GM21423 (cell line): Measurements from ENCODE around the gene RNU2-63P.
"Not testable (repeated sequence)": the region's sequence is repeated elsewhere in the genome, so short reads cannot be mapped to it uniquely, and the experiment has no call there.

Experiments
- ATAC-seq: cut with Tn5 transposase; IDR thresholded peaks from one replicate; pipeline ENCODE4 v1.9.1; 2021; ENCODE audit warnings: mild to moderate bottlenecking, moderate library complexity; ENCODE audit not compliant: unreplicated experiment

The RNU2-63P gene

DNA sequence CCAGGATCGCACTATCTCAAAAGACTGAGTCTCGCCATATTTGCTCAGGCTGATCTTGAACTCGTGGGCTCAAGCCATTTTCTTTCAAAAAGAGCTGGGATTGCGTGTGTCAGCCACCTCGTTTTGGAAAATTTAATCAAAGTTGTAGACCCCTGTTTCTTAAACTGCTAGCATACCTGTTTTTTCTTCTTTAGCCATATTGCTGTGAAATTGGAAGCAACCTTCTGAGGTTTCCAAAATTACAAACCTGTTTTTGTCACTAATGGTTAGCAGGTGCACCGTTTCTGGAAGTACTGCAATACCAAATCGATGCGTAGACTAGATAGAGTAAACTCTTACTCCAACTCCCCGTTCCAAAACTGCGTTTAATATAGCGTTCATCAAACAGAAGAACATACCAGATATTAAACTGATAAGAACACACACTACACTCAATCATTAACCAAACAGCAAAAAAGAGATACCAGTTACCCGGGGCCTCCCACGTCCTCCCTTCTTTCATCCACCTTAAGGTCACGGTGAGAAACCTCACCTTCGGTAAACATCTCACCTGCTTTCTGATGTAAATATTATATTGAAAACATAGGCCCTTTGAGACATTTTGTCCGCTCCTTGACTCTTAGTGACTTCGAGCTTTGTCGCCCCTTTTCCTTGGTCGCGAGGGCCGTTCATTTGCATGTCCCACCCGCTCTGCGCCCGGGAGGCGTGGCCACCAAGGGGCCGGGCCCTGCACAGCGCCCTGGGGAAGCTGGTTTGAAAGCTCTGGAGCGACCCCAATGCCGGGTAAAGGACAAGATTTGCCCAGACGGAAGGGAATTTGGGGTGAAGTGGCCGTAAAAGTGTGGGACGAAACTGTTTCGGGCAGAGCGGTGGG is at the start of gene RNU2-63P:
Gene RNU2-63P, minus strand, starts transcription at position 462 of the 874 bp plus-strand sequence.
- peak; percentile 84 for ATAC-seq

DNA sequence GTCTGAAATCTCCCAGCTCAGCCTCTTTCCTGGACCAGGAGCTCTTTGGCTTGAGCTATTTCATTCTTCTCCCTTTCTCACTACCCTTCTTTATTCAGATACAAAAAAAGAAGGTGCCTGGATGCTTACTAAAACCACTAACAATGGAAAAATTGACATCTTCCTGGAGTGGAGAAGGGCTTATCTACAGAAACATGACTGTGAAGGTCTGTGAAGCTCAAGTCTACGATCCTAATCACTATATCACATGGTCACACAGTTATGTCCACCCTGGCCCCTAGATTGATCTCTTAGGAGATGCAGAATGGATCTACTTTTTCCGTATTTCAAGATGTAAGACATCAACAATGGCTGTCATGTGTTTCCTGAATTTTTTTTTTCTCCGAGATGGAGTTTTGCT is 44.9 kb upstream of the RNU2-63P start:
- ATAC-seq: no peak

DNA sequence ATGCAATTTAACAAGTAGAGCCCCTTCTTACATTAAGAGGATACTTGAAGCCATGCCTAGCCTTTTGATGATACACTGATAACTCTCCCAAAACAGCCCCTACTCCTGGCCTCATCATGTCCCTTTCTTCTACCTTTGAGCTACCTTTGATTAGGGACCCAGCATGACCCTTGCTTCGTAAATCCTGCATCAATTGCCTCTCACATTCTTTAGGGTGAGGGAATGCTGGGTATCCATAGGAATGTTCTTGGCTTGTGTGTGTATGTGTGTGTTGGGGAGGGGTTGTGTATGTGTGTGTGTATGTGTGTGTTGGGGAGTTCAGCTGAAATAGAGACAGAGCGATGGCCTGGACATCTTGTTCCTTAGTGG is 44.5 kb upstream of the RNU2-63P start:
- ATAC-seq: no peak

DNA sequence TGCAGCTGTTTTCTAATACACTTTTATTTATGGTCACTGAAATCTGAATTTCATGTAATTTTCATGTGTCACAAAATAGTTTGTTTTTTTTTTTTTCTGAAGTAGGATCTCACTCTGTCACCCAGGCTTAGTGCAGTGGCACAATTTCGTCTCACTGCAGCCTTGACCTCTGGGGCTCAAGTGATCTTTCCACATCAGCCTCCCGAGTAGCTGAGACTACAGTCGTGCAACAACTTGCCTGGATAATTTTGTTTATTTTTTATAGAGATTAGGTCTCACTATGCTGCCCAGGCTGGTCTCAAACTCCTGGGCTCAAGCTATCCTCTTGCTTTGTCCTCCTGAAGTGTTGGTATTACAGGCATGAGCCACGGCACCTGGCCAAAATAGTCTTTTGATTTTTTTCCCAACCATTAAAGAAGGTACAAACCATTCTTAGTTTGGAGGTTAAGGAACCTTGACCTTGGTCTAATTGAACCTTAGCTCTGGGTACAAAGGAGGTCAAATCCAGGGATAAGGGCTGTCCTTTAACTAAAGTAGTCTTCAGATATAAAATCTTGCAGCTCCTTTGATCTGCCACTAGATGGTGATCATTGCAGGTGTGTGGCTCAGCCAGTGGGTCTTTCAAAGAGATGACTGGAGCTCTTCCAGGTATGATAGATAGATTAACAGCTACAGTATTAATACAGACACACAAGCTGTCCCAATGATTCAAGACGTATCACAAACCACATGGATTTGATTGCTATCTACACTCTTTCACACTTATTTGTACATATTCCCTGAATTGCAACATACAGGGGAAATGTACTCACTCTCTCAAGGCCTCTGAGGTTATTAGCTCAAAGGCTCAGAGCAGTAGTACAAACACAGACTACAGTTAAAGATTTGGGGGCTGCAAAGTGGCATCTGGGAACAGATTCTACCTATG is 43.9 kb upstream of the RNU2-63P start:
- ATAC-seq: no peak

DNA sequence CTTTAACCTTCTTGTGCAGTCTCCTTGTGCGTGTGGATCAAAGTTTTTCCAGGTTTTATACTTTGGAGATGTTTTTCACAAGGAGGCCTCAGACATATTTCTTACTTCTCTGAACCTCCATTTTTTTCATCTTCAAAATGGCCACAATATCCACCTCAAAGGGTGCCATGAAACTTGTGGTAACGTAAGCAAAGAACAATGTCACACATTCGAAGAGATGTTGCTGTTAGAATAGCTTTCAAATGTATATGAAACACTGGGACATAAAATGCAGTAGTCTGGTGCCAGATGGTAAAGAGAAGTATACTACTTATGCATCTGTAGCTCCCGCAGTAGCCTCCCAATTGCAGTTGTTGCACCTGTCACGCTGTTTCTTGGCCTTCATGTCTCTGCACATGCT is 41.8 kb upstream of the RNU2-63P start:
- ATAC-seq: no peak

DNA sequence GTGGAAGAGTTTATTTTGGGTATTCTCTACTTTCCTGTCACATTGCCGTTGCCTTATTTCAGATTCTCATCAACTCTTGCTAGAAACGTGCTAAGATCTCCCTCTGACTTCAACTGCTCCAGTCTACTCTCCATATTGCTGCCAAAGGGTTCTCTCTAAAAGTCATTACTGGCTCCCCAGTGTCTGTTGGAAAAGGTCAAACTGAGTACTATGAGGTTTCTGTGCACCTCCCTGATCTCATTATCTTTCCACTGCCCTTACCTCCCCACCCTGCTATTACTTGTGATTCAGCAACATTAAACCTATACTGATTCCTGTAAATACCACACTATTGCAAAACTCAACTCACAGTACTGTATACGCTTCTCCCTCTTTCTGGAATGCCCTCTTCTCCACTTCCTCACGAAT is 41.1 kb upstream of the RNU2-63P start:
- no peak for ATAC-seq

DNA sequence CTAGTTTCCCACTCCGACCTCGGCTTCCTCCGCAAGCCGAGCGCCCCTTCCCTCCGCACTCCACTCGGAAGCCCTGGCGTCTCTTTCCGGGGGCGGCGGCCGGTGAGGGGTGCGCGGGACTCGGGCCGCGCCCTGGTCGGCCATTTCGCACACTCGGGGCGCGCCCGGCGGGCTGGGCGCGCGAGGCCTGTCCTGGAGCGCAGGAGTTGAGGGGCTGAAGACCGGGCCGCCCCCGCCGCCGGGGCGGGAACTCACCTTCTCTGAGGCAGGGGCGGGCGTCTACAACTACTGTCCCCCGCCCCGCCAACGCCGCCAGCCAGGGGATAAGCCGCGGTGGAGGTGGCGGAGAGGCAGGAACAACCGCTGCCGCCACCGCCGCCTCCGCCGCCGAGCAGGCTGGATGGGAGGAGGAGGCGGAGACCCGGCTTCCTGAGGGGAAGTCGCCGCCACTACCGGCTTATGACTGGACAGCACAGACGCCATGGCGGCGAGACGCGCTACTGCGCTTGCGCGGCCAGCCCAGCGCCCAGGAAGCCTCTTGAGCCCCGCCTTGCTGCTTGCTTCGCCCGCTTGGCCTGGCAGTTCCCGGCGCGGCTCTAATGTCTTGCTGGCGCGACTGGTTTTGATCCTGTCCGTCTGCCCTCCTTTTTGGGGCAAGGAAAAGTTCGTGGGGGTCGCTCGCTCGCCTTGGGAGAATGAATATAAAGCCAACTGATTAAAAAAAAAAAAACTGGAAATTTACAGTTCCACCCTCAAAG is 39.2 kb upstream of the RNU2-63P start, which contains the start of gene KRCC1:
Gene KRCC1, minus strand, starts transcription at position 413 of the 758 bp plus-strand sequence. CDS start 27,220 bp downstream, outside the sequence.
- peak; percentile 90 for ATAC-seq

DNA sequence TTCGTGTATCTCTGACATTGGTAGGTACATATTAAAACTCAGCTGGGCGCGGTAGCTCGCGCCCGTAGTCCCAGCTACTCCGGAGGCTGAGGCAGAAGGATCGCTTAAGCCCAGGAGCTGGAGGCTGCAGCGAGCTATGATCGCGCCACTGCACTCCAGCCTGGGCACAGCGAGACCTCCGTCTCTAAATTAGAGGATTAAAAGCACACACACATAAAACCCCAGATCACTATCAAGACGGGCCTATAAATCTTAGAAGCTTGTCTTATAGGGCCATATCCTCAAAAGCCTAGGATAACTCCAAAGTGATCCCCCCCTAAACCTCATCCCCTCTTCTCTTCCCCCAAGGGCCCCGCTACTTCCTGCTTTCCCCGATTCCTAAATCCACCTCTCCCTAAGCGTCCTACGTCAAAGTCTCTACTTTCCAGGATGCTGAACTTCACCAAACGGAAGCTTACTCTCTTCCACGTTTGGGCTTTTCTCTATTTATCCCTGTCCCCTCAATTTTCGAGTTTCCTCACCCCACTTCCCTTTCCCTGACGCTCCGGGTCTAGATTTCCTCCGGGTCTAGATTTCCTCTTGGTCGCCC is 38.5 kb upstream of the RNU2-63P start:
- ATAC-seq: no peak

DNA sequence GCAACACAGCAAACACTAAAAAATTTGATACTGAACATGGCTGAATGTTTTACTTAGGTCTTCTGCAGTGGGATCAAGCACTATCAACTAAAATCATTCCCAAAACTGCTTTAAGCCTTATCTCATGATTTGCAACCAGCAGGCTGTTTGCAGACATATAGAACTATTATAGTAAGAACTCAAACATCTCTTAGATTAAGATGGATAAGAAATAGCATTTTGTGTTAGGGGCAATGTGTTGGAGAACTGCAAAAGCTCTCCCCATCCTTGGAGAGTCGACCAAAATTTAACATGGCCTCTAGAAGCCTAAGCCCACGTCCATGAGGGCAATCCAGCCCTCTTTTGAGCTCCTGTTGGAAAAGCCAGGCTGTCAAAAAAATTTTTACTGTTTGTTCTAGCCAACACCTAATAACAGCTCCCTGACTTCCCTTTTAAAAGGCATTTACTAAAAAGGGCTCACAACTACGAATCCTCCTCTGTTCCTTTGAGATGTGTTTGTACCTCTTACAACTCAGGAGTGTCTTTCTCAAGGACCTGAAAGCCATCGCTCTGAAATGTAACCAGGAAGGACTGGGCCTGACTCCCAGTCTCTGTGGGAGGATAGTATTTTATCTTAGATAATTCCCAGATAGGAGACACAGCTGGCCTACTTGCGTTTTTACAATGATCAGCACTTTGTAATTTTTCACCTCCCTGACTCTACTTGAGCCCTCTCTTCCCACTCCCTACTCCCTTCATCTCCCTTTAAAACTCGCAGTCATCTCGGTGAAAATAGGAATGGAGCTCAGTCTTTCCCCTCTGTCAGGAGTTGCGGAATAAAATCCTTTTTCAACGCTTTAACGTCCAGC is 37.8 kb upstream of the RNU2-63P start:
- no peak for ATAC-seq

DNA sequence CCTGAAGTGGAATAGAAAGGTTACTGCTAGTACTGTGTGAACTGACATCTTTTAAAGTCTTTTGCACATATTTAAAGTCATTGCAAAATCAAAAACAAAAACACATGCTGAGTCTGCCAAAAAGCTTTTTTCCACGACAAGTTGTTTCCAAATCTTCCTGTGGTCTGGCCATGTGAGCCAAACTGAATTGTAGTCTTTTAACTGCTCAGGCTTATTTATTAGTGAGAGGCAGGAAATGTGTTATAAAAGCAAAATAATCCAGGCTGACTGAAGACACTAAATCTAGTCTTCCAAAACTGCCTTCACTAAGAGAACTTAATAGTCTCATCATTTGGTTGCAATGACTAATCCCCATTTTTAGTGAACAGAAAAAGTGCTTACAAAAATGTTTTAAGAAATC is 36.9 kb upstream of the RNU2-63P start:
- no peak for ATAC-seq

DNA sequence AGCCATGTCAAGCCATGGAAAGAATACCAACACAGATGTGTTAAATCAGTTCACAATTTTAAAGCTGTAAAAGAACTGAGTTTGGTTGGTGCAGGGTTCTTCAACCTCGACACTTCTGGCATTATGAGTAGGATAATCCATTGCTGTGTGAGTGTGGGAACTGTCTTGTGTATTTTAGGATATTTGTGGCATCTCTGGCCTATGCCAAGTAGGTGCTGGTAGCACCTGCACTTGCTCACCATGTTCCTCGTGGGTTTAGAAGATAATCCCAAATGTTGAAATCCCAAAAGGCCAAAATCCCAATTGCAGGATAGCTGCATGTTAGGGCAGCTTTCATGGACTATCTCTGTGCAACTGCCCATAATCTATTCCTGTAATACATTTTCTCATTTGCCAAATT is 35.4 kb upstream of the RNU2-63P start:
- ATAC-seq: no peak

DNA sequence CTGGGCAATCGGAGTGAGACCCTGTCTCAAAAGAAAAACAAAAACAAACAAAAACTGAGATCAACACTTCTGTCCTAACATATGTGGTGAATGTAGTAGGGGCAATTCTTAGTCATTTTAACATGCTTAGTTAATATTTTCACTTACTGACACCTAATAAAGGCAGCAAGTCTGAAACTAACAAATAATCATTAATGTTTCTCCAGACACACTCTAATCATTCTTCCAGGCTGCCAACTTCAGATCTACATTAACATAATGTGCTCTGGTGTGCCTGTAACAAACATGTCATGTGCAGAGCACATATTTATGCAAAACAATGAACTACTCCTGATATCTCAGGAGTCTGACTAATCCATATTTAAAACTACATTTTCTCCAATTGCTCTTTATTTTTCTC is 33.3 kb upstream of the RNU2-63P start:
- peak; percentile 63 for ATAC-seq

DNA sequence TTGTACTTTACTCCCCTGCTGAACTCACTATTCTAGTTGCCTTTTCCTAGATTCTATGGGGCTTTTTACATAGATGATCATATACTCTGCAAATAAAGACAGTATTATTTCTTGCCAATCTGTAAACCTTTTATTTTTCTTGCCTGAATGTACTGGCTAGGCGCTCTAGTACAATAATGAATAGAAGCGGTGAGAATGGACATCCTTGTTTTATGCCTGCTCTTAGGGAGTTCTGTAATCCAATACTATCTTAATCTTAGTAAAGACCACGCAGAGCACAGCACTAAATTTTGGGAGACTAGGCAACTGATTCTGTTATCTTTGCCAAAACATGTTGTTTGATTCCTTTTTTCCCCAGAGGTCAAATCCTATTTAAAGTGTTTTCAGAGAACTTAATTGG is 32.2 kb upstream of the RNU2-63P start:
- no peak for ATAC-seq

DNA sequence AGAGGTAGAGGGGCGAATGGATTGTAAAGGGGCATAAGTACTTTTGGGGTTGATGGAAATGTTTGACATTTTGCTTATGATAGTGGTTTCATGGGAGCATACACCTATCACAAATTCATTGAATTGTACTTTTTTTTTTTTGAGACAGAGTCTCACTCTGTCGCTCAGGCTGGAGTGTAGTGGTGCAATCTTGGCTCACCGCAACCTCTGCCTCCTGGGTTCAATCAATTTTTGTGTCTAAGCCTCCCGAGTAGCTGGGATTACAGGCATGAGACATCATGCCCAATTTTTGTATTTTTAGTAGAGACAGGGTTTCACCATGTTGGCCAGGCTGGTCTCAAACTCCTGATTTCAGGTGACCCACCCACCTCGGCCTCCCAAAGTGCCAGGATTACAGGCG is 29.2 kb upstream of the RNU2-63P start:
- not testable (repeated sequence) for ATAC-seq

DNA sequence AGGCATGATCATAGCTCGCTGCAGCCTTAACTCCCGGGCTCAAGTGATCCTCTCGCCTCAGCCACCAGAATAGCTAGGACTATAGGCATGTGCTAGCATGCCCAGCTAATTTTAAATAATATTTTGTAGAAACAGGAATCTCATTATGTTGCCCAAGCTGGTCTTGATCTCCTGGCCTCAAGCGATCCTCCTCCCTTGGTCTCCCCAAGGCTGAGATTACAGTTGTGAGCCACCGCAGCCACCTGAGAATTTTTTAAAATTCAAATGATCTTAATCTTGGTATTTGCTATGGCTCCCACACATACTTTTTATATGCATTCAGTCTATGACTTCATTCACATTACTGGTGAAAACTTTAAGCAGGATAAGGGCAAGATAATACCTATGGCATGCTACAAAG is 26.1 kb upstream of the RNU2-63P start:
- no peak for ATAC-seq

DNA sequence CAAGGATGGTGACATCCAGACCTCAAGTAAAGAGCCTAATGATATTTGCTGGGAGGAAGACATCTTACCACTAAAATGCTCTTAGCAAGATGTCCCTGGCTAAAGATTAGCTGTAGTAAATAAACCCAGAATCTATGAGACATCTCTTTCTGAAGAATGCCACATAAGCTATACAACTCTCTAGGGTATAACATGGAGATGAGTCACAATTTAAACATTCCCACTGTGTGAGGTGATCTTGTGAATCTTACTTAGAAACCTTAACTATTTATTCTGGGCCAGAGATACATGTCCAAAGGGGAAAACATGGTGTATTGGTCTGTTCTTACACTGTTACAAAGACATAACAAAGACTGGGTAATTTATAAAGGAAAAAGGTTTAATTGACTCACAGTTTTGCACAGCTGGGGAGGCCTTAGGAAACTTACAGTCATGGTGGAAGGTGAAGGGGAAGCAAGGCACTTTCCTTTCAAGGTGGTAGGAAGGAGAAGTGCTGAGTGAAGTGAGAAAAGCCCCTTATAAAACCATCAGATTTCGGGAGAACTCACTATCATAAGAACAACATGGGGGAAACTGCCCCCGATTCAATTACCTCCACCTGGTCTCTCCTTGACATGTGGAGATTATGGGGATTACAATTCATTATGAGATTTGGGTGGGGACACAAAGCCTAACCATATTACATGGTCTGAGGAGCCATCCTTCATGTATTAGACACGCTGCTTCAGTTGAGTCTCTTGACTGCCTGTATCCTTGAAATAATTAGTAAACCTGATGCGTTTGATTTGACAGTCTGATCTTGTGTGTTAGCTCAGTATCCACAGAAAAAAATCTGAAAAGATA is 22.1 kb upstream of the RNU2-63P start:
- no peak for ATAC-seq

DNA sequence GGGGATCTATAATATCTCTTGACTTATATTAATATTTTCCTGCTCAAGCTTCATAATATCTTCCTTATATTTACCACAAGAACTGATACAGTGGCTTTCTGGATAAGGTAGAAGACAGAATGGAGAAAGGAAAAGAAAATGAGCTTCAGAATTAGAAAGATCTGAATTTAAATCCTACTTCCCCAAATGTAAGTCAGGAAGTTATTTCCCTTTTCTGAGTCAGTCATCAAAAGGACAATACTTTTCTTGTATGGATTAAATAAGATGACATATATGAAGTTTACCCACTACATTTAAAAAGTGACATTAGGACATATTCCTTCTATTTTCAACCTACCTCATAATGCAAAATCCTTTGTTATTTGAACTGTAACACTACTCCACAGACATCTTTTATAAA is 20.3 kb upstream of the RNU2-63P start:
- ATAC-seq: no peak

DNA sequence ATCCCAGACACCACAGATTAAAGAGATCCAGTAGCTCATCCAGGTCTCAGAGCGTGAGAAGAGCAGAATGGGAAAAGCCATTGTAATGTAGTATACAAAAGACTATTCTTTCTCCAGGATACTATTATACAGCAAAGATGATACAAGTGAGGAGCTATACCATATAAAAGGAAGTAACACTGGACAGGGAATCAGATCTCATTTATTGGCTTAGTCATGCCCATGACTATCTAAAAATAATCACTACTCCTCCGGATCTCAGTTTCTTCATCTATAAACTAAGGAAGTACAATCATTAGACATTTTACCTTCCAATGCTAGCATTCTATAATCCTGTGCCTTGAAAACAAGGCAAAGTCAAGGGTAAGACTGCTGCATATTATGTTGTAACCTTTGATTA is 19.8 kb upstream of the RNU2-63P start:
- no peak for ATAC-seq
